ENCODE results near the gene FUT9. TPM values are rescaled to one million over a fixed set of nuclear protein-coding genes. Genes with fewer than 3 reads are reported as not detected.

The FUT9 gene
- total and polyA plus RNA-seq, 2 of the 13 experiments (the other 11 are each of a cell fraction or from before 2014, with no cell fraction given), result 0.01 TPM; not detected in 1

GRCh38 chr6:96065213-96065612 is 49.4 kb downstream of the FUT9 start:
- POLR2A ChIA-PET, result no interaction called here
- Histone ChIP-seq H3K4me1 (ENCODE audit: insufficient read depth, low read length) (no peaks in the 10 kb centered on the region), H3K9me3 (ENCODE audit: low read length) (no peaks in the 10 kb centered on the region), H3K4me3 (replicated peaks in 1 of 3; ENCODE audit: insufficient read depth in 1 of 3, low read depth in 2 of 3, low read length in 3 of 3) (no peak overlapping the region), H3K4me2 (ENCODE audit: low read depth, low read length) (no peak overlapping the region), H3K36me3 (replicated peaks in 1 of 2; ENCODE audit: control insufficient read depth in 1 of 2, insufficient read depth in 2 of 2, low read length in 2 of 2) (no peaks in the 10 kb centered on the region), H3K79me2 (ENCODE audit: insufficient read depth, low read length) (no peaks in the 10 kb centered on the region), H2AFZ (ENCODE audit: low read length) (no peak overlapping the region), H3K27ac (ENCODE audit: extremely low read length, insufficient read depth, low read length) (no peak overlapping the region), H4K20me1 (ENCODE audit: insufficient read depth, low read length) (no peaks in the 10 kb centered on the region), H3K27me3 (ENCODE audit: control insufficient read depth in 1 of 2, insufficient read depth in 2 of 2, low read length in 2 of 2) (no peaks in the 10 kb centered on the region), H3K9ac (ENCODE audit: insufficient read depth, low read depth, low read length) (no peak overlapping the region)
- WGBS (ENCODE audit: low lambda C conversion rate), result 0% methylated on average over 2 of the region's 2 CpGs
- CTCF ChIA-PET (ENCODE audit: low intra/inter-chr PET ratio, low total read pairs), result no interaction called here
- no peak for TF ChIP-seq ZNF18 (CRISPR knock-in tag; IDR thresholded peaks at IDR 0.05; ENCODE audit: insufficient replicate concordance)
- TF ChIP-seq ZNF780A (CRISPR knock-in tag; IDR thresholded peaks at IDR 0.05), result no peak
- TF ChIP-seq U2AF1 (optimal IDR thresholded peaks at IDR 0.05; ENCODE audit: low read depth, low read length), result no peak
- TF ChIP-seq EZH2 (conservative IDR thresholded peaks at IDR 0.05; ENCODE audit: low read depth, low read length), result no peak
- TF ChIP-seq ATF1 (CRISPR knock-in tag; IDR thresholded peaks at IDR 0.05), result no peak
- DNase-seq (ENCODE audit: low spot score) (no peak), ATAC-seq (no peak), FAIRE-seq (no peak)
- no TSS peak for BruUV-seq (replicated peaks)
- intact Hi-C loops (cut with micrococcal nuclease; ENCODE audit: unreplicated experiment) (no loop called here), in situ Hi-C loops (cut with HindIII; ENCODE audit: extremely low pct_ligation_motif_present, low pct_unique_long_range_greater_than_20kb) (no loop called here)

- no peaks in the 10 kb centered on the region for H4K20me1 ChIP-seq (ENCODE audit: insufficient read depth, low read length)
- in situ Hi-C loops (cut with HindIII; ENCODE audit: extremely low pct_ligation_motif_present, low pct_unique_long_range_greater_than_20kb), result no loop called here
- no peak overlapping the region for H3K4me2 ChIP-seq (ENCODE audit: low read depth, low read length)
- ATAC-seq, result no peak
- no peaks in the 10 kb centered on the region for H3K79me2 ChIP-seq (ENCODE audit: insufficient read depth, low read length)
- ChIA-PET POLR2A (no interaction called here), CTCF (ENCODE audit: low intra/inter-chr PET ratio, low total read pairs) (no interaction called here)
- no peak overlapping the region for H3K4me3 ChIP-seq (replicated peaks in 1 of 3; ENCODE audit: insufficient read depth in 1 of 3, low read depth in 2 of 3, low read length in 3 of 3)
- no peaks in the 10 kb centered on the region for H3K36me3 ChIP-seq (replicated peaks in 1 of 2; ENCODE audit: control insufficient read depth in 1 of 2, insufficient read depth in 2 of 2, low read length in 2 of 2)
- H3K4me1 ChIP-seq (ENCODE audit: insufficient read depth, low read length), result no peaks in the 10 kb centered on the region
- intact Hi-C loops (cut with micrococcal nuclease; ENCODE audit: unreplicated experiment), result no loop called here
- no peak for DNase-seq (ENCODE audit: low spot score)
- no TSS peak for BruUV-seq (replicated peaks)
- no peak overlapping the region for H3K27ac ChIP-seq (ENCODE audit: extremely low read length, insufficient read depth, low read length)
- H3K9me3 ChIP-seq (ENCODE audit: low read length), result no peaks in the 10 kb centered on the region
- FAIRE-seq, result no peak
- WGBS (ENCODE audit: low lambda C conversion rate), result 0% methylated on average over 1 of the region's 1 CpG
- no peak overlapping the region for H2AFZ ChIP-seq (ENCODE audit: low read length)
- H3K27me3 ChIP-seq (ENCODE audit: control insufficient read depth in 1 of 2, insufficient read depth in 2 of 2, low read length in 2 of 2), result no peaks in the 10 kb centered on the region
- H3K9ac ChIP-seq (ENCODE audit: insufficient read depth, low read depth, low read length), result no peak overlapping the region
- TF ChIP-seq KDM1A (CRISPR knock-in tag; IDR thresholded peaks at IDR 0.05) (no peak), POLR2AphosphoS5 (IDR thresholded peaks at IDR 0.05; ENCODE audit: low read depth, low read length) (no peak), SALL2 (CRISPR knock-in tag; IDR thresholded peaks at IDR 0.05) (no peak), ATF1 (CRISPR knock-in tag; IDR thresholded peaks at IDR 0.05) (no peak), SMARCE1 (IDR thresholded peaks at IDR 0.05; ENCODE audit: borderline replicate concordance) (no peak), ZNF367 (CRISPR knock-in tag; IDR thresholded peaks at IDR 0.05; ENCODE audit: borderline replicate concordance) (no peak), ARNT2 (CRISPR knock-in tag; IDR thresholded peaks at IDR 0.05; ENCODE audit: low read depth) (no peak), ZNF646 (CRISPR knock-in tag; IDR thresholded peaks at IDR 0.05) (no peak), PHF8 (CRISPR knock-in tag; IDR thresholded peaks at IDR 0.05) (no peak)
Measured at GRCh38 chr6:96066376-96066775, 50.6 kb downstream of the FUT9 start.
